D341Med (cell line): Measurements from ENCODE around the gene SNORC.
"Not testable (repeated sequence)": the region's sequence is repeated elsewhere in the genome, so short reads cannot be mapped to it uniquely, and the experiment has no call there.

Experiments
- DNase-seq: peaks from one replicate; pipeline ENCODE4 v3.0.0; 2012; ENCODE audit warnings: low spot score

Gene SNORC

GRCh38 chr2:232870018-232870765, at the start of gene SNORC:
TSS of gene SNORC (plus strand) at chr2:232870264. CDS start at chr2:232870342, 78 bp downstream.
- no peak for DNase-seq

GRCh38 chr2:232829988-232830387, 40.1 kb upstream of the SNORC start:
- no peak for DNase-seq

- no peak for DNase-seq
Measured at GRCh38 chr2:232831496-232831895, 38.6 kb upstream of the SNORC start.

GRCh38 chr2:232833830-232834229, 36.2 kb upstream of the SNORC start:
- DNase-seq: no peak

GRCh38 chr2:232835687-232836208, 34.3 kb upstream of the SNORC start:
- no peak for DNase-seq

GRCh38 chr2:232836934-232837333, 33.1 kb upstream of the SNORC start:
- DNase-seq: no peak

GRCh38 chr2:232838406-232838874, 31.6 kb upstream of the SNORC start:
- no peak for DNase-seq

- DNase-seq: no peak
Measured at GRCh38 chr2:232839411-232840079, 30.5 kb upstream of the SNORC start.

GRCh38 chr2:232842689-232843088, 27.4 kb upstream of the SNORC start:
- no peak for DNase-seq

- no peak for DNase-seq
Measured at GRCh38 chr2:232843834-232844233, 26.2 kb upstream of the SNORC start.

- DNase-seq: no peak
Measured at GRCh38 chr2:232846055-232846454, 24.0 kb upstream of the SNORC start.

GRCh38 chr2:232850039-232850438, 20.0 kb upstream of the SNORC start:
- no peak for DNase-seq

- not testable (repeated sequence) for DNase-seq
Measured at GRCh38 chr2:232852081-232852480, 18.0 kb upstream of the SNORC start.

GRCh38 chr2:232852676-232853075, 17.4 kb upstream of the SNORC start:
- no peak for DNase-seq

- no peak for DNase-seq
Measured at GRCh38 chr2:232854082-232854481, 16.0 kb upstream of the SNORC start.

GRCh38 chr2:232857158-232857563, 12.9 kb upstream of the SNORC start:
- DNase-seq: no peak

- DNase-seq: no peak
Measured at GRCh38 chr2:232859385-232859916, 10.6 kb upstream of the SNORC start.

- no peak for DNase-seq
Measured at GRCh38 chr2:232860593-232861241, 9.3 kb upstream of the SNORC start.

GRCh38 chr2:232861353-232861752, 8.7 kb upstream of the SNORC start:
- DNase-seq: no peak

- DNase-seq: no peak
Measured at GRCh38 chr2:232863996-232864395, 6.1 kb upstream of the SNORC start.

GRCh38 chr2:232865165-232865564, 4.9 kb upstream of the SNORC start:
- no peak for DNase-seq

GRCh38 chr2:232866104-232866503, 4.0 kb upstream of the SNORC start:
- no peak for DNase-seq
